C4-2B (cell line): ENCODE data around the gene MACF1.

Experiments
- H3K27ac ChIP-seq: fragments of 450-650 bp; 2 replicates; pipeline ENCODE4 v1.5.1; 2017
- CTCF ChIP-seq: fragments of 450-650 bp; conservative IDR thresholded peaks from 2 replicates; pipeline ENCODE4 v1.5.1; 2017; ENCODE audit warnings: mild to moderate bottlenecking
- ZFX ChIP-seq: fragments of 450-650 bp; IDR thresholded peaks from 2 replicates; pipeline ENCODE4 v1.6.1; 2017

Gene MACF1

GRCh38 chr1:39386997-39387396, 182.5 kb downstream of the MACF1 start:
- TF ChIP-seq CTCF (no peak), ZFX (no peak)
- no peak overlapping the region for H3K27ac ChIP-seq

GRCh38 chr1:39387452-39387851, 183.0 kb downstream of the MACF1 start:
- no peak overlapping the region for H3K27ac ChIP-seq
- TF ChIP-seq CTCF (peak; percentile 32), ZFX (no peak)

- H3K27ac ChIP-seq, result no peak overlapping the region
- no peak for TF ChIP-seq ZFX
- TF ChIP-seq CTCF, result no peak
Observed at GRCh38 chr1:39391691-39392679, 187.5 kb downstream of the MACF1 start.

- TF ChIP-seq CTCF (no peak), ZFX (no peak)
- no peak overlapping the region for H3K27ac ChIP-seq
Observed at GRCh38 chr1:39392851-39393573, 188.5 kb downstream of the MACF1 start.

- TF ChIP-seq CTCF (no peak), ZFX (no peak)
- no peak overlapping the region; the same call in 1 of the 2 replicates for H3K27ac ChIP-seq
Observed at GRCh38 chr1:39393645-39394044, 189.2 kb downstream of the MACF1 start.

- H3K27ac ChIP-seq, result peak overlapping the region; percentile 69
- TF ChIP-seq ZFX (no peak), CTCF (no peak)
Observed at GRCh38 chr1:39394059-39394458, 189.6 kb downstream of the MACF1 start.

- peak overlapping the region; percentile 69 for H3K27ac ChIP-seq
Observed at GRCh38 chr1:39394598-39394997, 190.1 kb downstream of the MACF1 start.

More at GRCh38 chr1:39394598-39394997, 190.1 kb downstream of the MACF1 start:
- no peak for TF ChIP-seq ZFX
- no peak for TF ChIP-seq CTCF
